ENCODE measurements around the gene BAG2.

Gene BAG2

GRCh38 chr6:57224769-57225515 lies 52.8 kb downstream of the BAG2 start:
- no peak for DNase-seq

GRCh38 chr6:57226221-57226620 lies 54.1 kb downstream of the BAG2 start:
- DNase-seq, result no peak
